Cerebellar cortex (tissue), 1 donor: Measurements from ENCODE around the gene TP63.

ENCODE experiments used
- DNase-seq: peaks from one replicate; pipeline ENCODE4 v3.0.0-alpha.2; 2015; ENCODE audit warnings: low spot score

Gene TP63

DNA sequence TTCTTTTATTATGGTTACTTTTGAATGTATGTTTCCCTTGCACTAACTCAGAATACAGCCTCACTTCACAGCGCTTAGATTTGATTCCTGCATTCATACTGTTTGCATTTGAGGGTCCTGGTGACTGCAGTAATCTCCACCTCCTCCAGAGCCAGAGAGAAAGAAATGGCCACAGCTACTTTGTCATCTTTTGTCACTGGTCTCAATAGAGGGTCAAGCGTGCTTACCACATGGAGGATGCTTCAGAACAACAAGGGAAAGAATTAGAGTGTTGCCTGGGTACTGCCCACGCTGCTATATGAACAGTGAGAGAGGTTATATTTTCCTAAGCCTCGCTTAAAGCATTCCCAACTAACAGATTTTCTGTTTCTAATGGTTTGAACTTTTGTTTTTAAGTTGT, 190.1 kb downstream of the TP63 start:
- no peak for DNase-seq

DNA sequence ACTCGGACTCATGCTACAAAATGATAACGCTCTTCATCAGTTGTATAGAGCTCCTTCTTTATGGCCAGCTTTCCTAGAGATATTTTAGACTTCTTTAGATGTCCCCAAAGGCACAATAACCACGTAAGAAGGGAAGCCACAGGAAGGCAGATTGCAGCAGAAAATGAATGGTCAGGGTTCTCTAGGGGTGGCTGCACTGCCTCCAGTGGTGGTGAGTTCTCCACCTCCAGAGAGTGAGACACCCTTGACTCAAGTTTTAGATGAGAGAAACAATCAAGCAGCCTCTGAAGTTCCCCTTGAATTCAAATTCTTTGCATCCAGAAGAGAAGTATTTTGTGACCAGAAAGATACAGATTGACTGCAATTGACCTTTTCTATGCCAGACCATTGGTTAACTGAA, 191.5 kb downstream of the TP63 start:
- no peak for DNase-seq

DNA sequence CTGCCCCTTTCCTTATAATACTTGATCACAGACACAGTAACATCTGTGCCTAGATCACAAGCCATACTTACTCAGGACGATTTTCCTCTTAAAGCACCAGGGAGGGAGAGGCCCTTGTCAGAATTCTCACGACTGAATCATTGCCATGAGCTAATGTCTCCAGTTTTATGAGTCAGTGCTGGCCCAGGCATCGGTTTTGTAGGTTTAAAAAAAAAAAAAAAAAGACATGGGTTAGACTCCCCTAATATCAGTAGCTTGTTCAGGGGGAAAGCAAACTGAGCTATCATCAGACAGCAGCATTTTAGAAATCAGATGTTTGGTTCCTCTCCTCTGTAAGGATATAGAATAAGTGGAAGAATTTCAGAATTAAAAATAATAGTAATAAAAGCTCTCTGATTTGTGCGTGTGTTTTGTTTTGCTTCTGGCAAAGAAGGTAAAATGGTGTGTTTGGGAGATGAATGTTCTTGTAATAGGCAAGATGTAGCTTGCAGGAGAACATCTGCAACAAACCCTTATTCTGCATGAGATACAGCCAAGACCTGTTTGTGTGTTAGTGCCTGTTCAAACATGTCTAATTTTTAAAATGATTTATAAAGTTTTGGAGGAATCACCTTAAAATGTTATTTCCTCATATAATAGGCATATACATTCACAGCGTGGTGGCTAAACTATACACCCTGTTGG, 193.6 kb downstream of the TP63 start:
- no peak for DNase-seq

DNA sequence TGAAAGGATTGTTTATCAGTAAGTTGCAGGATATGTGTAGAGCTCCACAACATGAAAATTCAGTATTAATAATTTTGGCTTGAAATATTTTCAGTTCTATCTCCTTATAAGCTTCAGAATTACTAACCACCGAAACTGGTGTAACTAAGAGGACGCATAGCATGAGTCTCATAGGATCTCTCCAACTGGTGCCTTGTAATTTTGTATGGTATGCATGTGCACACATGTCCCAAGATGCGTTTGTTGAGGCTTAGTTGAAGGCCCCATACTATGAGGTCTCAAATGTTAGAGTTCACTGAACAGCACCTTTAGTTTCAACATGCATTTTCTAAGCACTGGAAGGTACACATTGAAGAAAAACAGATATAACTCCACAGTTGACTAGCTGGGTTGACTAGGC, 195.4 kb downstream of the TP63 start:
- DNase-seq = no peak

DNA sequence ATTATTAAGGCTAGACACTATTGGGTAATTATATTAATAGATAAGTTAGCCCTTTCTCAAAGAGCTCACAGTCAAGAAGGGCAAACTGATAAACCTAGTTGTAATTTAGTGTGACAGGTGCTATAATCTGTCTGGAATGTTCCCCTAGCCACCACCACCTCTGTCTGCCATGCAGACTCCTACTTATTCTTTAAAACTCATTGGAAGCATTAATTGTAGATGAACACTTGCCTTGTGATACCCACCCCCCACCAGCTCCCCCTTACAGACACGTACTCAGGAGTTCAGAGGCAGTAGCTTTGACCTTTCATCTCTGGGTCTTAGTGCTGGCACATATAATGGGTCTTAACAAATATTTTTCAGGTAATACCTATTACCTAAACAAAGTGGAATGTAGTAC, 195.9 kb downstream of the TP63 start:
- DNase-seq = no peak

DNA sequence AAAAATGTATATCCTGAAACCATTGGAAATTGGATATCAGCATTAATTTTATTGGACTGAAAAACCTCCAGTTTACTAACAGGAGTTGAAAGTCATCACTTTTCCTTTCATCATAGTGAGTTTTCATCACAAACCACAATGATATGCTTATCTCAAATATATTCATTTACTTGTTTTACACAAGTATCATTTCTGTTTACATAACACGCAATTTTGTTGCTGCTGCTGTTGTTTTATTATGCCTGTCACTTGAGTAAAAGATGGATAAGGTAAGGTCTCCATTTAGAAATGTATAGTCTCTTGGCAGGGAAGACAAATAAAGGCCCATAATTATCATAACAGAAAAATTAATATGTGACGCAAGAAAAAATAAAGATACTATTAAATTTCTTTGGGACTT, 199.2 kb downstream of the TP63 start:
- DNase-seq = no peak

DNA sequence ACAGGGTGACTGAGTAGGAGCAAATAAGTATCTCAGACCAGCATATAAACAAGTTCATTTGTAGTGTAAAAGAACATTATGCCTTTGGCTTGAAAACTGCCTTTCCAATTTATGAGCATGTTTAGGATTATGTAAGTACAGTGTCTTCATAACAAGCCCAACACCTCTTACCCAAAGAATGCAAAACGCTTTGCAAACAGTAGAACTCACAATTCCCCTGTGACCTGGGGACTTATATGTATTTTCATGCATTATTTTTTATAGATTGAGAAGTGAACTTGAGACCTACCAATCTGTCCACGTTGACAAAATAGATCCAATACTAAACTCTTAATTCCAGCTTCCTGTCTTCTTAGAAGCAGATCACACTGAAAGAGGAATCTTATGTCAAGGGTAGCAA, 202.1 kb downstream of the TP63 start:
- no peak for DNase-seq

DNA sequence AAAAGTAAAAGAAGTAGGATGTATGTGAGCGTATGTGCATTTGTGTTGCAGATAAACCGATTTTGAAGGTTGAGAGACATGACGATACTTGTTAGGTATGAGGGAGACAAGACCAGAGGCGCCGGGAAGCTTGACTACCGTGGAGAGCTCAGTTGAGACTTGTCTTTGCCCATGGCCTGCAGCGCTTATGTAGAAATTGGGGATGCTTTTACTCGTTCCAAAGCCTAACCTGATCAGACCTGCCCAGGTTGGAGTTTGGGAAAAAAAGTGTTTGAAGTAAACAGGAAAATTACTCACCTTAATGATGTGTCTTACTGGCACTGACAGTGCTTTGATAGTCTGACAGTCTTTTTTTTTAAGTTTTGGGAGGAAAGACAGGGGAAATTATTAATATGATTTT, 202.8 kb downstream of the TP63 start:
- DNase-seq = no peak

DNA sequence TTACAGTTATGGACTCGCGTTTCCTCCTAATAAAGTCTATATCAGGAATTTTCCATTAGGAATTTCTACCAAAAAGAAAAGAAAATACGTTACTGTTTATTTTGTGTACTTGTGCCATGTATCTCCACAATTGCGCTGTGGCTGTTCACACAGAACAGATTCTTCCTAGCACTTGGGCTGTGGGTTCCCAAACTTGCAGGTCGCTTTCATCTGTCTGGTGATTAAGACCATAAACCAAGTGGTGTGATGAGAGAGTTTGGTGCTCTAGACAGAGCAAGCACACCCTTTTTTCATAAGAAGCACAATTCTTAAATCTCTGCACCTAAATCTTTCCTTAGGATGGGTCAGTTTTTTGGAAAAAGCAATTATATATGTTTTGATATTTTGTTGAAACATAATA, 203.3 kb downstream of the TP63 start:
- DNase-seq = no peak

DNA sequence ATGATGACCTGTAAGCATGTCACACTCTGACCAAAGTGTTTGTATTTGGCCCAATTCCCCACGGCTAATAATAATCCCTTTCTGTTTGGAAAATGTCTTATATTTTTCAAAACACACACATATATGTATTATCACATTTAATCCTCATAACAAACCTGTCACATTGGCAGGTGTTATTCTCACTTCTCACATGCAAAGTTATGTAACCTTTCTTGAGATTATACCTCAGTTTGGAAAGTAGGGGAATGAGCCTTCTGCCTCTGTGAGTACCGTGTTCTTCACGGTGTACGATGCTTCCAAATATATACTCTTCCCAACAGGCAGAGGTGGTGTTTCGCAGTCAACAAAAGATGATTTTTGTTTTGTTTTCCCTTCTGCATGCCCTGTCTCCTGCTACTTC, 205.6 kb downstream of the TP63 start:
- DNase-seq = no peak

DNA sequence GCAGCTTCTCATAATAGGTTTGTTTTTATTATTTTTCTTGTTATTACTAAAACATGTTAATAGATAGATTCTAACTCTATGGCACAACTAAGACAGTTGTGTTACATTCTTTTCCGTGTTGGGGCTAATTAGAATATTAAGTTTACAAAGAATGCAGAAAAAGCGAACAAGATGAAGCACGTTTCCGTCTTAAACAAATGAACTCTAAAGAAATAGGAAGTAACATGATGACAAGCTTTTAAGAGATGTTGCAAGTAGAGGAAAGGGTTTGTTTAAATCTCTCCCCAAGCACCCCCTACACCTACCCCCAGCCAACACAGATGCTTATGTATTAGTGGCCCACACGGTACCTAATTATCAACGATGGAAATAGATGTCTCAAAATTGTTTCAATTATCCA, 207.1 kb downstream of the TP63 start:
- DNase-seq = no peak

DNA sequence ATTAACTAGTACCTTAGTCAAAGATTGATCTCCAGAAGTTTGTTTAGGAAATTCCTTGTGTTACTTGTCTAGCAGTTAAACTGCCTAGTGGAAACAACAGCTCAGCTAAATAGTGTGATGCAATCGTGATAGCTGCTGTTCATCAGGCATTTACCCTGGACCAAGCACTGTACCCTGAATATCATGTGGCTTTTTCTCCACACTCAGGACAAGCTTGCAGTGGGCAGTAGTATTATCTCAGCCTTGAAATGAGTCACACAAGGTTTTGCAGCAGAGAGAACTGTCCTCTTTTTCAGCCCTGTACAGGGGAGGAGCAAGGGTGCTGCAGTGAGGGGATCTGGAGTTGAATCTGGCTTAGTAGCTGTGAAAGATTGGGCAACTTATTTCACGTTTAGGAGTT, 208.4 kb downstream of the TP63 start:
- DNase-seq = no peak

DNA sequence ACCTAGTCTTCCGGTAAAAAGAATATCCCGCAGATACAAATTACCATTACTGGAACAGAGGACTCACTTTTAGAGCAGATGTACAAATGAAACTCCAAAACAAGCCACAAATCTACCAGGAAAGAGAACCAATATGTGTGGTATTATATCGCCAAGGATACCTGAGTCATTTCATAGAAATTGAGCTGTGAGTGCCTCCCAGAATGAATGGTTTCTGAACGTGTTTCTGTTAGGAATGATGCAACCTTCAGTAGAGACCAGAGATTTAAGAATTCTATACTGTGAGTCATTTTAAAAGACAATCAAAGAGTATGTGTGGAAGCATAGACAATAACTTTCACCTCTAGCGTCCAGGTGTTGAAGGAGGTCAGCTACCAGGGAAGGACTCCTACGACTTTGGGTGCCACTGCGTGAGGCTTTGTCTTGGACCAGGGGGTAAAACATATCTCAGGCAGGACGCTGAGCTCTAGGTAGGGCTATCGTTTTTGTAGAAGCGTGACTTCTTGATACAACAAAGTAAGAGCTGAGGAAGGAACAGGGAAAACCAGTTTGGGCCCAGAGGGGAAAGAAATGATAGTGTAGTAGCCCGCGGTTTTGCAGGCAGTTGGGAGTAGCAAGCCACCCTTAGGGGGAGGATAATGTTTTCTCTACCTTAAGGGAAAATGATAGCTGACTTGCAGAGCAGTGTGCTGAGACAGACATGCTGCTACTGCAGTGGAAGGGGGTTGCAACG, 210.4 kb downstream of the TP63 start:
- DNase-seq = no peak

DNA sequence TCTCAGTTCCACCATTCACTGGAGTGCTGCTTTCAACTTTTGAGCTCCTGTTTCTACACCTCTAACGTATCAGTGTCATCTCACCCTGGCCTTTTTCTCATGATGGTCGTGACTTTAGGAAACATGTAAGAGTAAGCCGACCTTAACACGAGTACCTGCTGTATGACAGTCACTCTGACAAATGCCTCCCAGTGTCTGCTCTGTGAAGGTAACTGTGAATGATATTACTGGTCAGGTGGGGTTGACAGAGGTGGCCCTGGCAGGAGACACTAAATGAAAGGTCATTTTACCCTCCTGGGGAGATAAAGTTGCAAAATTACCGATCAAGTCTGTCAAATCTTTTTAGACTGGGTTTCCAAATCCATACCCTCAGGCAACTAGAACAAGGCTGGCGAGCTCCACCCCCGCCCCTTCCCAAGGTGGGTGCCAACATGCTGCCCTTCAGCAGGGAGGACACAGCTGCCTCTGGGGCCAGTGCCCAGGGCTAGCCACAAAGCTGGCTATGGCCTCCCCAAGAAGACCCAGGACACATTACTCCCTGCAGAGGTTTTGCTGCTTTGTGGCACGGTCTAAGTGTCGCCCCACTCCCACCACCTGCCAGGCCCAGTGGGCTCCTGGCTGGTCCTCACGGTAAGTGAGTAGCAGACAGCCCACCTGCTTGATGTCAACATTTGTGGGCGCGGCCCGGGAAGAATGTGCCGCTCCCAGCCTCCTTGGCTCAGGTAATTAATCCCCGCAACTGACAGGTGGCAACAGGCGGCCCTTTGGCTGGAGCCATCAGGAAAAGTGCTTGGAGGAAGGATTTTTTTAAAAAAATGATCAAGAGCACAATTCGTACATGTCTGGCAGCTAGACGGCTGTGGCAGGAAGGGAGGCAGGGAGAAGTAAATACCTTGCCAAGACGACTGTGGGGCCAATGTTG, 211.8 kb downstream of the TP63 start:
- DNase-seq = no peak

DNA sequence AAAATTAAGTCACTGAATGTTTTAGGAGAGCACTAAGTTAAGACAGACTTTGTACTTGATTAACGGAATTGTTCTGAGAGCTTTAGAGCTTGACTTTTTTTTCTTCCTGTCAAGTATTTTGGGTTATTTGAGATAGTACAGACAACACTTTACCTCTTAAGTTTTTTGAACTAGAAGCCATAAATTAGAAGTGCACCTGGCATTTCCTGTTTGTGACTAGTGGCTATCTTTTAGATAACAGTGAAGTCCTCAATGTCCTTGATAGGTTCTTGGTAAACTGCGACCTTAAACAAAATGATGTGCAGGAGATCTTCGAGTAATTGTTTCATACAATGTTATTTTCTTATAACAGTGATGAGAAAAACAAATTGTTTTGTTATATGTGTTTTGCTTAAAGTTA, 213.9 kb downstream of the TP63 start:
- DNase-seq = no peak

DNA sequence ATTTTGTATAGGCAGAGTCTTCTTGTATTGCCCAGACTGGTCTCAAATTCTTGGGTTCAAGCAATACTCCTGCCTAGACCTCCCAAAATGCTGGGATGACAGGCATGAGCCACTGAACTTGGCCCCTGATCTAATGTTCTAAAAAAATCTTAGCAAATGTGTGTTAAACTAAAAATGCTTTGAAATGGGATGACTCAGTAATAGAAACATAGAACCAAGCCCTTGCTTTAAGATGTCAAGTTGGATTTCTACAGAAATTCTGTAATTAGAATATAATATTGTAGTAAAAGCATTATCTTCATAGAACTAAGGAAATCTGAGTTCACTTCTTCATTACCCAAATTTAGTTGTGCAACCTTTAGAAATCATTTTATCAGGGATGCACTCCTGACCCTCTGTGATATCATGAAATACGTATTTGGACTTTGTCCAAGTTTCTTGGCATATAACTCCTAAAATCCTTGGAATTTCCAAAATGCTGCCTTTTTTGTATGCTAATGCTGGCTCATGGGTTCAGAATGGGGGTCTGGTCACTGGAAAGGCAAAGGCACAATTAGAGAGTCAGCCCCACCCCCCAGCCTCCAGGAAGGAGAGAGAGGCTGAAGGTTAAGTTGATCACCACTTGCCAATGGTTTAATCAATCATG, 217.3 kb downstream of the TP63 start:
- no peak for DNase-seq

DNA sequence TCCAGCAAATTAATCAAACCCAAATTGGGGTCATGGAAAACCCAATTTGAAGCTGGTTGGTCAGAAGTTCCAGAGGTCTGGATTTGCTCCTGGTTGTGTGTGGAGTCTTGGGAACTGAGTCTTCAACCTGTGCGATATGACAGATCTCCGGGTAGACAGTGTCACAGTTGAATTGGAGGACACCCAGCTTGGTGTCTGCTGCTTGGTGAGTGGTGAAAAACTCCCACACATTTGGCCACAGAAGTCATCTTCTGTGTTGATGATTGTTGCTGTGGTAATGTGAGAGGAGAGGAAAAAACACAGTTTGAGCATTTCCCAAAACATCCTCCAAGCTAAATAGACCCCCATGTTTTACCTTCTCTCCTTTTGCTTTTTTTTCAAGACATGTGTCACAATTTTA, 218.1 kb downstream of the TP63 start:
- no peak for DNase-seq

DNA sequence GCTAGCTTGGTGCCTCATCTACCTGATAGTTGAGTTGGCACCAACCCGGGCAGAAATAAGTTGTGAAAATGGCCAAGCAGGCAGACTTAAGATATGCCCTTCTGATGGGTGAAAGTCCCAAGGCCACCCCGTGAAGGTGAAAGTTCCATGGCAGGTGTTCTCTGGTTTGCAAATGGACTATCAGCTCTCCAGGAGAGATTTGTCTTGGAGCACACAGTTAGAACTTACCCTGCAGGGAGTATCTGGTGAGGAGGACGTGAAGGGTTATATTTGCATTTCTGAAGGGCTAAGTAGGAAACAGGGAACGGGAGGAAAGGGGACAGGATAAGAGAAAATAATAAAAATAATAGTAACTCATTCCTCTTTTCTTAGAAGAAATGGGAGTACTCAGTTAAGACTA, 220.5 kb downstream of the TP63 start:
- DNase-seq = no peak

DNA sequence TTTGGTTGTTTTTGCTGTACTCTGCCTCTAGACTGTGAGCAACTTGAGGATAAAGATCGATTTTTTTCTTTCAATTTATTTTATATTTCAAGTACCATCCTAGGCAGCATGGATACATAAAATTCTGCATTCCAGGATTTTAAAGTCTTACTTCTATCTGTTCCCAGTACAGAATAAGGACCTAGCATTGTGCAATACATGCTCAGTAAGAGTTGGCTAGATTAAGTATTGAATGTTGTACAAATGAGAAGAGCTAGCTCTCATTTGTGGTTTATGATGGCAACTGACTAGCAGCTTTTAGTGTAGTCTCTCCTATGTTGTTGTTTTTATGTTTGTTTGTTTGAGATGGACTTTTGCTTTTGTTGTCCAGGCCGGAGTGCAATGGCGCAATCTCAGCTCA, 222.7 kb downstream of the TP63 start:
- no peak for DNase-seq

DNA sequence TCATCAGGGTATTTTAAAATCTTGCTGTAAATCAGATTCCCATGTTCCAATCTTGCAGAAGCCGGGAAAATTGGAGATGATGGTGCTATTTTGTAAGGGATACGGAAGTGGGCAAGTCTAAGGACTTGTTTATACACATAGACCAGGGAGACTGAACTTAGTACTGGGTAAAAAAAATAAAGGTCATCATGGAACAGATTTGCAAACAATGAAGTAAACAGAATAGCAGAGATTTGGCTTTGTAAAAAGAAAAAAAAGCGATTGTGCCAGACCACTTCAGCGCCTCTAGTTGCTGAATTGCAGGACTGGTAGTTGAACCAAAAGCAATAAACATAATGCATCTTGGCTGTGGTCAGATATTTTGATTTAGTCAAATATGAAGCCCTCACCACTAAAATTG, 229.1 kb downstream of the TP63 start:
- no peak for DNase-seq

DNA sequence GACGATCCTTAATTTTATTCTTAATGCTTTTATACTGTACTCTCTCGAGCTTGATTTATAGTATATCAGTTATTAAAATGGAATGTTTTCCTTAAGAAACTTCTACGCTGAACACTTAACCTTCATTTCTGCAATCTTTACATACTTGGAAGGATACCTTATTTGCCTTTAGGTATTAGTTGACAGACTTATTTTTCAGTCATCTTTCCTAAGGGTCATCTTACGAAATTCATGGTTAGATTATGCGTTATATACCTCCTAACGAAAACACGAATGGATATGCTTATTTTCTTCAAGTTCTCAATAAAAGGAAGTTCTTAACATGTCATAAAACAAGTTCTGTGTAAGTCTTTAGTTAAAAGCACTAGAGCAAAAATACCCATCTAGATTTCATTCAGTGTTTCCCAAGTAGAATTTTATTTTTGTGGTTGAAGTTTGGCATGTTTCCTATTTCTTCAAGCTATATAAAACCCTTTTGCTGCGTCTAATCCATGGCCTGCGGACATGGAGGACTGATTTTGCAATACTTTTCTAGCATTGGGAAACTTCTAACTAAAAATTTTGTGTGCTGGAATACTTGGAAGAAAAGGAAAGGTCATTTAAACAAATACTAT, 231.3 kb downstream of the TP63 start:
- DNase-seq = no peak

DNA sequence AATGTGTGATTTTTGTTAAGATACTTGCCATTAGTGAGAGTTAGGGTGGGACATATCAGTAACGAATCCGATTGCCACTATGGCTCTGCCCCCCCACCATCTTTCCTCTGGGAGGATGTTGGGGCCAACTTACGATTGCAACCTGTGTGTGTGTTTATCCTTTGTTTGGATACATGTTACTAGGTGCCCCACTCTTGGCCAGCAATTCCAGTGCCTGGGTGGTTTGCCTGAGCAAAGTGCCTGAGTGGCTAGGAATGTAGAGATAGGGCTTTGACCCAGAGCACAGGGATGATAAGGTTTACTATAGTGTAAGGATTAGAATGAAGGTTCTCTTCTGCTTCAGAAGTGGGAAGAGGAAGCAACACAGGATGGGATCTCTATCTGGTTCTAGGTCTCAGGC, 231.8 kb downstream of the TP63 start:
- DNase-seq = no peak
